Right atrium auricular region (tissue), 2 donors: ENCODE results near the gene STXBP3. TPM values are rescaled to one million over a fixed set of nuclear protein-coding genes. Genes with fewer than 3 reads are reported as not detected.

ENCODE experiments used
- DNase-seq: peaks from one replicate; pipeline ENCODE4 v3.0.0-alpha.2; 2019; ENCODE audit warnings: low spot score
- H3K27ac ChIP-seq, 2 donors: fragments of 200-600 bp; sonication (generic); 1 replicate in 1 of 2; 2 replicates in 1 of 2; pipeline ENCODE4 v1.5.1; 2016 to 2019
- H3K27me3 ChIP-seq, 2 donors: fragments of 200-600 bp; sonication (generic); one replicate each; pipeline versions ENCODE4 v1.5.1 to v1.6.0; 2017 to 2019
- H3K36me3 ChIP-seq: fragments of 200-600 bp; sonication (generic); one replicate; pipeline ENCODE4 v1.5.1; 2016
- H3K4me1 ChIP-seq, 2 donors: fragments of 200-600 bp; sonication (generic); one replicate each; pipeline versions ENCODE4 v1.5.1 to v1.6.0; 2017 to 2019
- H3K4me3 ChIP-seq, 2 donors: fragments of 200-600 bp; sonication (generic); 1 replicate in 1 of 2; 2 replicates in 1 of 2; pipeline ENCODE4 v1.5.1; 2017 to 2019; ENCODE audit warnings: mild to moderate bottlenecking in 1 of 2, moderate library complexity in 1 of 2
- H3K9me3 ChIP-seq, 2 donors: fragments of 200-600 bp; sonication (generic); one replicate each; pipeline ENCODE4 v1.5.1; 2019
- total RNA-seq, 2 donors: library from RNA; depleted of rRNA; stranded (reverse); fragments of >200 nt; gene quantifications; one replicate each; pipeline ENCODE4 v1.1.0, GENCODE V29; 2016
- TF ChIP-seq, protein P1 (sequence below), 2 donors: fragments of 200-600 bp; sonication (generic); IDR thresholded peaks; one replicate each; pipeline ENCODE4 v1.5.1; 2019; ENCODE audit warnings: antibody characterized with exemption in 2 of 2

STXBP3 gene
- total RNA-seq, 2 donors from 2014 or later = 26.4 to 27.7 TPM

DNA sequence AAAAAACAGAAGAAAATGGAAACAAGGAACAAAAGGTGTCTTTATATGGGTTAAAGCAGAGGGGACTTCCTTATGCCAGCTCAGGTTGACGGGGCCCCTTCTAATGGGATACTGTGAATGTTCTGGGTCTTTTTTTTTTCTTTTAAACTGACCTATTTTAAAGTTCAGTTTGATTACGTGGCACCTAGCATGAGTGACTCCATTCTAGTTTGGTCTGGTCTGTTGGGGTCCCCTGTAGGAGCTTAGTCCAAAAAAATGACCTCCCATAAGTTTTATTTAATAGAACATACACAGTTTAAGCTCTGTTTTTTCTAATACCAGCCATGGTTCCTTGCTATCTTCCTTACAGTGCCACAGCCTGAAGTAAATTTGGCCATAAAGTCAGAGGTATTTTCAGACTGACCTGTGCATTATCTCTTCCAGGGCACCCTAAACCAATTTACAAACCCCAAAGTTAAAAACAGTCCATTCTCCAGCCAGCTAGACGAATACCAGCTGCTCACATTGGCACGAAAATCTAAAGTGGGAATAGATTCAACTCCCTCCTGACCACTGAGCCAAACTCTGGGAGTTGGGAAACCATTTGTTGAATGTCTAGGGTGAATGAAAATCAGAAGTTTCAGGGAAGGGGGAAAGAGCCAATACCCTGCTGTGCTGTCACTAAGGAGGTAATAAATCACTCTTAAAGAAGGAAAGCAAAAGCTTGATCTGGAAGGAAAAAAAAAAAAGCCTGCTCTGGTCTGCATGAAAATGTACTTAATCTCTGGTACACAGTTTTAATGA lies 68.1 kb downstream of the STXBP3 start:
- Histone ChIP-seq H3K27me3 (no peaks in the 10 kb centered on the region), H3K27ac (peak overlapping the region; percentile 32 to 77), H3K4me3 (no peak overlapping the region), H3K4me1 (peaks cover 0 to 28% of the 10 kb centered on the region in 2 donors), H3K36me3 (no peaks in the 10 kb centered on the region), H3K9me3 (no peaks in the 10 kb centered on the region)
- DNase-seq = no peak
- TF ChIP-seq, protein P1, sequence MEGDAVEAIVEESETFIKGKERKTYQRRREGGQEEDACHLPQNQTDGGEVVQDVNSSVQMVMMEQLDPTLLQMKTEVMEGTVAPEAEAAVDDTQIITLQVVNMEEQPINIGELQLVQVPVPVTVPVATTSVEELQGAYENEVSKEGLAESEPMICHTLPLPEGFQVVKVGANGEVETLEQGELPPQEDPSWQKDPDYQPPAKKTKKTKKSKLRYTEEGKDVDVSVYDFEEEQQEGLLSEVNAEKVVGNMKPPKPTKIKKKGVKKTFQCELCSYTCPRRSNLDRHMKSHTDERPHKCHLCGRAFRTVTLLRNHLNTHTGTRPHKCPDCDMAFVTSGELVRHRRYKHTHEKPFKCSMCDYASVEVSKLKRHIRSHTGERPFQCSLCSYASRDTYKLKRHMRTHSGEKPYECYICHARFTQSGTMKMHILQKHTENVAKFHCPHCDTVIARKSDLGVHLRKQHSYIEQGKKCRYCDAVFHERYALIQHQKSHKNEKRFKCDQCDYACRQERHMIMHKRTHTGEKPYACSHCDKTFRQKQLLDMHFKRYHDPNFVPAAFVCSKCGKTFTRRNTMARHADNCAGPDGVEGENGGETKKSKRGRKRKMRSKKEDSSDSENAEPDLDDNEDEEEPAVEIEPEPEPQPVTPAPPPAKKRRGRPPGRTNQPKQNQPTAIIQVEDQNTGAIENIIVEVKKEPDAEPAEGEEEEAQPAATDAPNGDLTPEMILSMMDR (IDR thresholded peaks at IDR 0.05) = no peak

DNA sequence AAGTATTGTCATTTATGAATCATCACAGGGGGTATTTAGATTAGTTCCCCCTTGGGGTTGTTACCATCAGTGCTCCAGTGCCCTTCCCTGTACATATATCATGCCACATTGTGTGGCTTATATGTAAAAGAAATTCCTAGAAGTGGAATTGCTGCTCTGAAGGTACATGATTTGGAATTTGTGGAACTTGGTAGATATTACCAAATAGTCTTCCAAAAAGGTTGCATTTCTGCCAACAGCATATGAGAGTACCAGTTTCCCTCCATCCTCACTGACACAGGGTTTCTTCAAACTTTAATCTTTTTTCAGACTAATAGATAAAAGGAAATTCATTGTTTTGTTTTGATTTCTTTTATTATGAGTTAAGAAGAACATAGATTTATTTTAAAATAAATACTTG lies 69.1 kb downstream of the STXBP3 start:
- Histone ChIP-seq H3K4me3 (no peak overlapping the region), H3K4me1 (peaks cover 0 to 28% of the 10 kb centered on the region in 2 donors), H3K27me3 (no peaks in the 10 kb centered on the region), H3K9me3 (no peaks in the 10 kb centered on the region), H3K27ac (peak overlapping the region; percentile 69 to 77), H3K36me3 (no peaks in the 10 kb centered on the region)
- DNase-seq = no peak
- TF ChIP-seq, protein P1 (IDR thresholded peaks at IDR 0.05) = no peak

GRCh38 chr1:108816049-108816893 lies 69.8 kb downstream of the STXBP3 start:
- Histone ChIP-seq H3K27ac (peak overlapping the region; percentile 69 to 77), H3K9me3 (no peaks in the 10 kb centered on the region), H3K4me3 (peak overlapping the region; percentile 5 to 34), H3K36me3 (no peaks in the 10 kb centered on the region), H3K4me1 (peaks cover 0 to 28% of the 10 kb centered on the region in 2 donors), H3K27me3 (no peaks in the 10 kb centered on the region)
- DNase-seq = peak; percentile 86
- TF ChIP-seq, protein P1 (IDR thresholded peaks at IDR 0.05) = no peak

DNA sequence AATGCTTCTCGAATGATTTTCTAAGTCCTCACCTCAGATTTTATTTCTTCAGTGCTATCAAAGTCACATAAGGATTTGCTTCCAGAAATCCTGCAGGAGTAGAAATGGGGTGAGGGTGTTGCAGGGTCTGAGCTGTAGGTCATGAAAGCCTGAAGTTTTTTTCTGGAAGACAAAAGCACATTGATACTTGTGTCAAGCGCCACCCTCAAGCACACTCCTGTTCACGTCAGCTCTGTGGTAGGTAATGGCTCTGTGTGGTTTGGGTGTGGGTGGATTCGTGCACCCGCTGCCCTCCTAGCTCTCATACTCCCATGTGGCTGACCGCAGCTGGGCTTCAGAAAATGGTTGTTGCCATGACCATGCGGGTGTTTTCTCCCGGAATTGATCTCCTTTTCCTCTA lies 70.5 kb downstream of the STXBP3 start:
- H3K9me3 ChIP-seq = no peaks in the 10 kb centered on the region
- H3K36me3 ChIP-seq = no peaks in the 10 kb centered on the region
- peak overlapping the region; percentile 69 to 77 for H3K27ac ChIP-seq
- no peak for DNase-seq
- TF ChIP-seq, protein P1 (IDR thresholded peaks at IDR 0.05) = no peak
- H3K4me3 ChIP-seq = peak overlapping the region in 1 of 2 donors; percentile 34
- H3K4me1 ChIP-seq = peaks cover 0 to 28% of the 10 kb centered on the region in 2 donors
- no peaks in the 10 kb centered on the region for H3K27me3 ChIP-seq

- TF ChIP-seq, protein P1 (IDR thresholded peaks at IDR 0.05) = no peak
- Histone ChIP-seq H3K36me3 (no peaks in the 10 kb centered on the region), H3K4me1 (peaks cover 0 to 28% of the 10 kb centered on the region in 2 donors), H3K27me3 (no peaks in the 10 kb centered on the region), H3K4me3 (no peak overlapping the region), H3K27ac (no peak overlapping the region), H3K9me3 (no peaks in the 10 kb centered on the region)
- no peak for DNase-seq
Observed at GRCh38 chr1:108817811-108818210, 71.3 kb downstream of the STXBP3 start.
